Stomach (tissue), 4 donors: ENCODE measurements around the gene HEATR1.

Experiments used
- CTCF ChIP-seq, 7 experiments: fragments of 450-650 bp in 4 of 7; fragments of 200-600 bp in 3 of 7; sonication (generic) in 3 of 7; IDR thresholded peaks; one replicate each; pipeline ENCODE4 v1.5.1; 2016 to 2019; ENCODE audit warnings: antibody characterized with exemption in 7 of 7, control low read depth in 2 of 7, mild to moderate bottlenecking in 1 of 7
- POLR2A ChIP-seq, 4 donors: fragments of 450-650 bp; IDR thresholded peaks; one replicate each; pipeline ENCODE4 v1.6.1; 2016; ENCODE audit warnings: antibody characterized with exemption in 4 of 4, control low read depth in 2 of 4, mild to moderate bottlenecking in 1 of 4, moderate library complexity in 1 of 4
- POLR2AphosphoS5 ChIP-seq, 3 donors: sonication (generic); formaldehyde crosslinking; IDR thresholded peaks; one replicate each; pipeline ENCODE4 v1.6.1; 2016; ENCODE audit warnings: antibody characterized with exemption in 3 of 3

- TF ChIP-seq CTCF (IDR thresholded peaks at IDR 0.05) = no peak
- TF ChIP-seq POLR2AphosphoS5 (IDR thresholded peaks at IDR 0.05) = no peak
- TF ChIP-seq POLR2A (IDR thresholded peaks at IDR 0.05) = no peak
Observed at GRCh38 chr1:236540813-236541465, 63.4 kb downstream of the HEATR1 start.
